ENCODE measurements around the gene ECE1.

GRCh38 chr1:21254335-21254951 lies 35.8 kb downstream of the ECE1 start:
- TF ChIP-seq CTCF (IDR thresholded peaks at IDR 0.05; ENCODE audit: low read length) (no peak), EZH2 (IDR thresholded peaks at IDR 0.05; ENCODE audit: borderline replicate concordance, low read length) (no peak)
